K562 (cell line): ENCODE results near the gene HDAC10. TPM values are rescaled to one million over a fixed set of nuclear protein-coding genes. Genes with fewer than 3 reads are reported as not detected.

Experiments
- ATAC-seq: fragments of 200-7000 bp; cut with Tn5 transposase; 3 replicates; pipeline ENCODE4 v1.9.1; 2020; ENCODE audit warnings: moderate library complexity
- BruUV-seq: library from RNA; stranded (reverse); fragments of 400-500 nt; replicated peaks from 2 replicates; lab custom pipeline; 2021; lab: Mats Ljungman, UMichigan
- CTCF ChIA-PET: fragments of 300-600 bp; formaldehyde crosslinking; extraction: SDS; loops from one replicate; lab custom pipeline; 2021; ENCODE audit warnings: low intra/inter-chr PET ratio; lab: Yijun Ruan, JAX
- POLR2A ChIA-PET: fragments of 300-600, 350-650 bp; sonication (Branson Sonifier 250); formaldehyde crosslinking; extraction: SDS; loops from one replicate; lab custom pipeline; 2021; ENCODE audit warnings: antibody characterized with exemption, inconsistent platforms; lab: Yijun Ruan, JAX
- DNase-seq, 4 experiments: peaks; one replicate each; pipeline versions ENCODE4 v3.0.0 to v3.0.0-alpha.2; 2011 to 2018; ENCODE audit warnings: low spot score in 3 of 4, mixed read lengths in 3 of 4; ENCODE audit errors: extremely low read depth in 1 of 4
- FAIRE-seq: peaks from 2 replicates; lab custom pipeline; 2011; peaks lifted over from hg19 to GRCh38; lab: Jason Lieb, UNC
- H2AFZ ChIP-seq: 2 replicates; pipeline ENCODE4 v1.6.0; 2011; ENCODE audit warnings: low read depth, low read length, control low read depth, inconsistent platforms
- H3K27ac ChIP-seq: fragments of 200-600 bp; 3 replicates; pipeline ENCODE4 v1.8.0; 2011; ENCODE audit warnings: low read depth, mild to moderate bottlenecking, control low read depth, inconsistent platforms, low read length, moderate library complexity, mixed read lengths; ENCODE audit errors: extremely low read depth
- H3K27me3 ChIP-seq, 2 experiments: fragments of 300-600 bp in 1 of 2; 2 replicates in 1 of 2; 3 replicates in 1 of 2; pipeline versions ENCODE4 v1.6.0 to v1.8.0; 2011; ENCODE audit warnings: inconsistent platforms in 2 of 2, low read length in 2 of 2, mild to moderate bottlenecking in 1 of 2, mixed read lengths in 1 of 2, moderate library complexity in 1 of 2; ENCODE audit not compliant: control insufficient read depth in 2 of 2, insufficient read depth in 2 of 2
- H3K36me3 ChIP-seq: fragments of 300-600 bp; 3 replicates; pipeline ENCODE4 v1.8.0; 2011; ENCODE audit warnings: mild to moderate bottlenecking, low read length, inconsistent platforms; ENCODE audit not compliant: control insufficient read depth, insufficient read depth
- H3K4me1 ChIP-seq, 2 experiments: fragments of 200-600 bp in 1 of 2; replicated peaks in 1 of 2; 2 replicates in 1 of 2; 3 replicates in 1 of 2; pipeline versions ENCODE4 v1.5.1 to v1.8.0; 2011; ENCODE audit warnings: inconsistent platforms in 2 of 2, low read length in 2 of 2, mild to moderate bottlenecking in 1 of 2, mixed read lengths in 1 of 2, moderate library complexity in 1 of 2; ENCODE audit not compliant: control insufficient read depth in 2 of 2, insufficient read depth in 2 of 2
- H3K4me2 ChIP-seq: 2 replicates; pipeline ENCODE4 v1.6.1; 2011; ENCODE audit warnings: low read length, control low read depth, inconsistent platforms, mixed read lengths; ENCODE audit not compliant: insufficient read depth
- H3K4me3 ChIP-seq: fragments of 200-600 bp; sonication (generic), shearing (Covaris generic); 2 replicates; pipeline ENCODE4 v1.5.1; 2016; ENCODE audit warnings: control low read depth, inconsistent platforms
- H3K79me2 ChIP-seq: fragments of 200-600 bp; 3 replicates; pipeline ENCODE4 v1.8.0; 2011; ENCODE audit warnings: low read length, inconsistent platforms; ENCODE audit not compliant: control insufficient read depth, insufficient read depth
- H3K9ac ChIP-seq, 2 experiments: 2 replicates each; pipeline versions ENCODE4 v1.6.0 to v1.6.1; 2011; ENCODE audit warnings: low read depth in 2 of 2, low read length in 2 of 2, control low read depth in 1 of 2, inconsistent platforms in 1 of 2, mild to moderate bottlenecking in 1 of 2, mixed read lengths in 1 of 2; ENCODE audit not compliant: insufficient read depth in 1 of 2
- H3K9me1 ChIP-seq: one replicate; pipeline ENCODE4 v1.6.0; 2011; ENCODE audit warnings: inconsistent platforms, mild to moderate bottlenecking, low read length, moderate library complexity; ENCODE audit not compliant: control insufficient read depth, insufficient read depth
- H3K9me3 ChIP-seq: replicated peaks from 2 replicates; pipeline ENCODE4 v1.5.1; 2011; ENCODE audit warnings: low read depth, low read length, inconsistent platforms; ENCODE audit not compliant: control insufficient read depth, insufficient read depth
- H4K20me1 ChIP-seq: replicated peaks from 2 replicates; pipeline ENCODE4 v1.6.1; 2011; ENCODE audit warnings: low read length, inconsistent platforms, mixed read lengths; ENCODE audit not compliant: control insufficient read depth, insufficient read depth
- HINFP ChIP-seq: fragments of 450-650 bp; conservative IDR thresholded peaks from 2 replicates; pipeline ENCODE4 v1.6.1; 2016; ENCODE audit warnings: missing genetic modification characterization, low read depth, mild to moderate bottlenecking, control low read depth, missing compliant biosample characterization
- POLR2G ChIP-seq: fragments of 200-400 bp; formaldehyde crosslinking; IDR thresholded peaks from 2 replicates; pipeline ENCODE4 v1.6.1; 2017; ENCODE audit warnings: low read depth, mild to moderate bottlenecking, antibody characterized with exemption, low read length, moderate library complexity
- RBM25 ChIP-seq: fragments of 200-400 bp; formaldehyde crosslinking; IDR thresholded peaks from 2 replicates; pipeline ENCODE4 v1.6.1; 2018; ENCODE audit warnings: low read length, low read depth, moderate library complexity; ENCODE audit not compliant: severe bottlenecking
- RNF219 ChIP-seq: fragments of 250-450 bp; sonication (Bioruptor Pico); IDR thresholded peaks from 2 replicates; pipeline ENCODE4 v1.5.0; 2022; ENCODE audit warnings: mild to moderate bottlenecking
- ZBTB9 ChIP-seq: fragments of 450-650 bp; formaldehyde crosslinking; IDR thresholded peaks from 2 replicates; pipeline ENCODE4 v1.4.0; 2020; ENCODE audit warnings: mild to moderate bottlenecking, moderate library complexity
- ZNF766 ChIP-seq: fragments of 200-800 bp; sonication (Bioruptor generic); conservative IDR thresholded peaks from 2 replicates; pipeline ENCODE4 v1.6.1; 2016; ENCODE audit warnings: missing genetic modification characterization, missing compliant biosample characterization
- WGBS: fragments of 100-300 bp; shearing (Covaris generic); methylation state at CpG from one replicate; pipeline ENCODE4 v1.1.6; 2016; ENCODE audit warnings: low coverage, mixed read lengths; ENCODE audit not compliant: insufficient coverage; ENCODE audit errors: missing lambda C conversion rate; 5-methylcytosine and 5-hydroxymethylcytosine counted together
- in situ Hi-C: fragments of 300-500 bp; cut with MboI; formaldehyde crosslinking; loops from 4 replicates; pipeline ENCODE4 v1.15.0; 2018; ENCODE audit warnings: inconsistent platforms, mixed read lengths
- intact Hi-C: fragments of 100-400 bp; cut with micrococcal nuclease; formaldehyde crosslinking; loops from 2 replicates; pipeline ENCODE4 v1.14.2; 2022
- polyA plus RNA-seq, 8 experiments: library from polyadenylated mRNA; depleted of rRNA in 4 of 8; stranded (reverse) in 5 of 8; unstranded in 3 of 8; fragments of >200 nt; fragmentation: Nextera tagmentation in 2 of 8; fragmentation: Illumina TruSeq in 1 of 8; extraction: Ambion mirVana in 2 of 8; extraction: Trizol in 1 of 8; gene quantifications; 2 replicates each; pipeline versions ENCODE4 v1.2.1 to v1.2.3, GENCODE V29; 2011 to 2014; ENCODE audit warnings: inconsistent platforms in 1 of 8, missing spikeins in 1 of 8
- total RNA-seq, 7 experiments: library from RNA; depleted of rRNA in 6 of 7; stranded (reverse); fragments of >200 nt in 6 of 7; fragmentation: Illumina TruSeq in 2 of 7; extraction: Trizol in 2 of 7; gene quantifications; 2 replicates each; pipeline versions ENCODE4 v1.2.1 to v1.2.3, GENCODE V29; 2011 to 2021; ENCODE audit warnings: low replicate concordance in 1 of 7
- TF ChIP-seq, protein P1 (sequence below): sonication (generic); formaldehyde crosslinking; IDR thresholded peaks from 2 replicates; pipeline ENCODE4 v1.8.1; 2023; ENCODE audit warnings: mild to moderate bottlenecking, missing genetic modification reagents

Gene HDAC10
- total and polyA plus RNA-seq, 9 of the 15 experiments (the other 6 are each of a cell fraction or from before 2014, with no cell fraction given): 0.10 to 44.2 (median 6.5) TPM

GRCh38 chr22:50280708-50281383 is 29.8 kb upstream of the HDAC10 start:
- CTCF ChIA-PET: no interaction called here
- H3K4me1 ChIP-seq: peaks cover 0 to 11% of the 10 kb centered on the region in 2 experiments; a peak in 2 of 5 replicates
- no peaks in the 10 kb centered on the region for H3K9me1 ChIP-seq
- no peak overlapping the region for H3K9ac ChIP-seq
- ATAC-seq (no peak), DNase-seq (no peak), FAIRE-seq (no peak)
- peaks cover 48% of the 10 kb centered on the region; the same call in 1 of the 3 replicates for H3K36me3 ChIP-seq
- no peaks in the 10 kb centered on the region for H3K9me3 ChIP-seq
- no peaks in the 10 kb centered on the region for H3K27me3 ChIP-seq
- H3K4me2 ChIP-seq: no peak overlapping the region
- TF ChIP-seq ZNF766 (CRISPR knock-in tag) (no peak), RNF219 (CRISPR knock-in tag) (no peak), RBM25 (no peak), POLR2G (0 out of 2 replicates have a peak, but pooled peaks have one; percentile 12), HINFP (tag) (no peak), ZBTB9 (CRISPR knock-in tag) (no peak)
- TF ChIP-seq, protein P1, sequence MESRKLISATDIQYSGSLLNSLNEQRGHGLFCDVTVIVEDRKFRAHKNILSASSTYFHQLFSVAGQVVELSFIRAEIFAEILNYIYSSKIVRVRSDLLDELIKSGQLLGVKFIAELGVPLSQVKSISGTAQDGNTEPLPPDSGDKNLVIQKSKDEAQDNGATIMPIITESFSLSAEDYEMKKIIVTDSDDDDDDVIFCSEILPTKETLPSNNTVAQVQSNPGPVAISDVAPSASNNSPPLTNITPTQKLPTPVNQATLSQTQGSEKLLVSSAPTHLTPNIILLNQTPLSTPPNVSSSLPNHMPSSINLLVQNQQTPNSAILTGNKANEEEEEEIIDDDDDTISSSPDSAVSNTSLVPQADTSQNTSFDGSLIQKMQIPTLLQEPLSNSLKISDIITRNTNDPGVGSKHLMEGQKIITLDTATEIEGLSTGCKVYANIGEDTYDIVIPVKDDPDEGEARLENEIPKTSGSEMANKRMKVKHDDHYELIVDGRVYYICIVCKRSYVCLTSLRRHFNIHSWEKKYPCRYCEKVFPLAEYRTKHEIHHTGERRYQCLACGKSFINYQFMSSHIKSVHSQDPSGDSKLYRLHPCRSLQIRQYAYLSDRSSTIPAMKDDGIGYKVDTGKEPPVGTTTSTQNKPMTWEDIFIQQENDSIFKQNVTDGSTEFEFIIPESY (CRISPR knock-in tag): no peak
- BruUV-seq: no TSS peak
- H2AFZ ChIP-seq: no peak overlapping the region
- no peaks in the 10 kb centered on the region for H4K20me1 ChIP-seq
- 100% methylated on average over 3 of the region's 47 CpGs for WGBS
- no peak overlapping the region for H3K4me3 ChIP-seq
- no peaks in the 10 kb centered on the region for H3K79me2 ChIP-seq
- intact Hi-C loops (no loop called here), in situ Hi-C loops (no loop called here)
- POLR2A ChIA-PET: interaction anchor here (1.2 kb wide), 1 partner anchor 20 kb away, joined by 4 read pairs; no protein-coding TSS in a partner anchor
- no peak overlapping the region for H3K27ac ChIP-seq
